H9 (cell line): ENCODE data around the gene UBAP1. TPM values are rescaled to one million over a fixed set of nuclear protein-coding genes. Genes with fewer than 3 reads are reported as not detected.
"Not testable (repeated sequence)": the region's sequence is repeated elsewhere in the genome, so short reads cannot be mapped to it uniquely, and the experiment has no call there.

Experiments
- DNase-seq: peaks from one replicate; pipeline ENCODE4 v3.0.0-alpha.2; 2017
- H2AFZ ChIP-seq: one replicate; pipeline ENCODE4 v1.6.1; 2013; ENCODE audit warnings: mild to moderate bottlenecking, low read length, control low read depth, moderate library complexity
- H2AK5ac ChIP-seq: 2 replicates; pipeline ENCODE4 v1.6.1; 2013; ENCODE audit warnings: low read length, control low read depth, mixed read lengths; ENCODE audit not compliant: insufficient read length
- H2BK120ac ChIP-seq: one replicate; pipeline ENCODE4 v1.6.1; 2013; ENCODE audit warnings: low read depth, mild to moderate bottlenecking, low read length, control low read depth, inconsistent platforms; ENCODE audit not compliant: poor library complexity, severe bottlenecking
- H2BK12ac ChIP-seq: 2 replicates; pipeline ENCODE4 v1.6.1; 2013; ENCODE audit warnings: low read length, control low read depth, mixed read lengths, low read depth; ENCODE audit not compliant: insufficient read length
- H2BK15ac ChIP-seq: 2 replicates; pipeline ENCODE4 v1.6.1; 2013; ENCODE audit warnings: low read depth, low read length, control low read depth
- H2BK20ac ChIP-seq: one replicate; pipeline ENCODE4 v1.6.1; 2013; ENCODE audit warnings: low read depth, mild to moderate bottlenecking, low read length, control low read depth, inconsistent platforms; ENCODE audit not compliant: poor library complexity, severe bottlenecking
- H2BK5ac ChIP-seq: 2 replicates; pipeline ENCODE4 v1.6.1; 2013; ENCODE audit warnings: low read length, control low read depth, mixed read lengths; ENCODE audit not compliant: insufficient read length
- H3K14ac ChIP-seq: 2 replicates; pipeline ENCODE4 v1.6.1; 2013; ENCODE audit warnings: low read length, control low read depth; ENCODE audit not compliant: insufficient read depth
- H3K18ac ChIP-seq: 2 replicates; pipeline ENCODE4 v1.6.1; 2013; ENCODE audit warnings: low read depth, mild to moderate bottlenecking, mixed read lengths, low read length, control low read depth; ENCODE audit not compliant: insufficient read length
- H3K23ac ChIP-seq: 2 replicates; pipeline ENCODE4 v1.6.1; 2013; ENCODE audit warnings: low read length, control low read depth, mixed read lengths, low read depth; ENCODE audit not compliant: insufficient read length
- H3K23me2 ChIP-seq: 2 replicates; pipeline ENCODE4 v1.6.1; 2013; ENCODE audit warnings: low read depth, mild to moderate bottlenecking, mixed read lengths, low read length, control low read depth; ENCODE audit not compliant: insufficient read length, poor library complexity, severe bottlenecking
- H3K27ac ChIP-seq: 2 replicates; pipeline ENCODE4 v1.5.1; 2013; ENCODE audit warnings: low read length, control low read depth, mixed read lengths, low read depth; ENCODE audit not compliant: insufficient read length
- H3K27me3 ChIP-seq: 2 replicates; pipeline ENCODE4 v1.6.1; 2013; ENCODE audit warnings: low read length, control low read depth, inconsistent platforms; ENCODE audit not compliant: insufficient read depth
- H3K4ac ChIP-seq: 2 replicates; pipeline ENCODE4 v1.6.1; 2013; ENCODE audit warnings: low read depth, mild to moderate bottlenecking, control low read depth, inconsistent platforms, low read length, moderate library complexity
- H3K4me1 ChIP-seq: 2 replicates; pipeline ENCODE4 v1.6.1; 2013; ENCODE audit warnings: low read length, control low read depth, inconsistent platforms; ENCODE audit not compliant: insufficient read depth
- H3K4me2 ChIP-seq: 2 replicates; pipeline ENCODE4 v1.6.1; 2013; ENCODE audit warnings: low read length, control low read depth, mixed read lengths; ENCODE audit not compliant: insufficient read length, insufficient read depth
- H3K56ac ChIP-seq: 2 replicates; pipeline ENCODE4 v1.6.1; 2013; ENCODE audit warnings: low read depth, mild to moderate bottlenecking, mixed read lengths, low read length, control low read depth; ENCODE audit not compliant: insufficient read length
- H3K79me1 ChIP-seq: 2 replicates; pipeline ENCODE4 v1.6.1; 2013; ENCODE audit warnings: low read depth, mild to moderate bottlenecking, moderate library complexity, low read length, control low read depth, inconsistent platforms; ENCODE audit not compliant: insufficient read depth, poor library complexity, severe bottlenecking
- H3K79me2 ChIP-seq: 2 replicates; pipeline ENCODE4 v1.6.1; 2013; ENCODE audit warnings: low read length, control low read depth, inconsistent platforms; ENCODE audit not compliant: insufficient read depth
- H3K9ac ChIP-seq: 2 replicates; pipeline ENCODE4 v1.6.1; 2013; ENCODE audit warnings: low read length, control low read depth, mixed read lengths; ENCODE audit not compliant: insufficient read length; ENCODE audit errors: extremely low read depth
- H3K9me3 ChIP-seq: one replicate; pipeline ENCODE4 v1.6.1; 2013; ENCODE audit warnings: low read depth, low read length, inconsistent platforms; ENCODE audit not compliant: control insufficient read depth
- H3T11ph ChIP-seq: one replicate; pipeline ENCODE4 v1.6.1; 2013; ENCODE audit warnings: mild to moderate bottlenecking, low read length, control low read depth, inconsistent platforms
- H4K20me1 ChIP-seq: one replicate; pipeline ENCODE4 v1.6.1; 2013; ENCODE audit not compliant: control insufficient read depth, insufficient read length, insufficient read depth
- H4K5ac ChIP-seq: 2 replicates; pipeline ENCODE4 v1.6.1; 2013; ENCODE audit warnings: low read depth, mild to moderate bottlenecking, mixed read lengths, low read length, control low read depth; ENCODE audit not compliant: insufficient read length
- H4K8ac ChIP-seq: replicated peaks from 2 replicates; pipeline ENCODE4 v1.6.1; 2013; ENCODE audit warnings: low read length, control low read depth, mixed read lengths, low read depth; ENCODE audit not compliant: insufficient read length
- H4K91ac ChIP-seq: 2 replicates; pipeline ENCODE4 v1.6.1; 2013; ENCODE audit warnings: low read depth, mild to moderate bottlenecking, moderate library complexity, mixed read lengths, low read length, control low read depth; ENCODE audit not compliant: insufficient read length
- H3K27ac Mint-ChIP-seq, 3 experiments: 2 replicates in 2 of 3; 3 replicates in 1 of 3; pipeline ENCODE4 v1.8.0; 2020 to 2021; ENCODE audit warnings: mixed read lengths in 3 of 3, mild to moderate bottlenecking in 1 of 3, moderate library complexity in 1 of 3
- H3K27me3 Mint-ChIP-seq: 2 replicates; pipeline ENCODE4 v1.8.0; 2021; ENCODE audit warnings: low read depth, mild to moderate bottlenecking, moderate library complexity, mixed read lengths
- H3K36me3 Mint-ChIP-seq, 3 experiments: 2 replicates in 2 of 3; 3 replicates in 1 of 3; pipeline ENCODE4 v1.8.0; 2020 to 2021; ENCODE audit warnings: low read depth in 3 of 3, mixed read lengths in 3 of 3; ENCODE audit not compliant: insufficient read depth in 1 of 3
- H3K4me1 Mint-ChIP-seq, 2 experiments: 2 replicates each; pipeline ENCODE4 v1.8.0; 2020; ENCODE audit warnings: mixed read lengths in 2 of 2
- H3K4me3 Mint-ChIP-seq, 2 experiments: 2 replicates in 1 of 2; 3 replicates in 1 of 2; pipeline ENCODE4 v1.8.0; 2020 to 2021; ENCODE audit warnings: mild to moderate bottlenecking in 2 of 2, mixed read lengths in 2 of 2, moderate library complexity in 1 of 2
- H3K9me3 Mint-ChIP-seq, 2 experiments: 2 replicates in 1 of 2; 3 replicates in 1 of 2; pipeline ENCODE4 v1.8.0; 2020; ENCODE audit warnings: mild to moderate bottlenecking in 2 of 2, mixed read lengths in 2 of 2, moderate library complexity in 1 of 2
- WGBS: extraction: QIAGEN DNeasy Blood & Tissue Kit; methylation state at CpG from one replicate; pipeline ENCODE4 v1.1.7; 2013; ENCODE audit warnings: missing lambda C conversion rate, low lambda C conversion rate, mixed read lengths; ENCODE audit not compliant: insufficient read length; ENCODE audit errors: extremely low coverage; 5-methylcytosine and 5-hydroxymethylcytosine counted together
- total RNA-seq: library from RNA; stranded (reverse); gene quantifications from 2 replicates; pipeline ENCODE4 v1.2.1, GENCODE V29; 2021
- TF ChIP-seq, protein P1 (sequence below): fragments of 200-600 bp; sonication (generic); conservative IDR thresholded peaks from 3 replicates; pipeline ENCODE4 v1.8.0; 2021; ENCODE audit warnings: antibody characterized with exemption, mild to moderate bottlenecking

The UBAP1 gene
- total RNA-seq, 1 experiment from 2014 or later: 32.6 TPM

DNA sequence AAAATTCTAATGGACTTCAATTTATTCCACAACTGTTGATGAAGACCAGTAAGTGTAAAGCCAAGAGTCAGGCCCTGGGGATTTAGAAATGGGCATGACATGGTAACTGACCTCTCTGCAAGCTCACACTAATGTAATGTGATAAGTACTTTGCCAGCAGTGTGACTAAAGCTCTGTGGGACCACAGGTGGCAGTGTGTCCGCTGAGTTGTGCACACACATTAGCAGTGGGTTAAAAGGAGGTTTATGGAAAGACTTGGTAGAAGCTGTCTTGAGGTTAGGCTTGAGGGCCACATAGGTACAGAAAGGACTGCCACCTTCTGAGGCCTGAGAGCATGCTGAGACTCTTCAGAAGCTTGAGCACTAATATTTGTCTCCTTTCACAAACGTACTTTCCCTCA is 67.6 kb downstream of the UBAP1 start:
- peaks cover 4% of the 10 kb centered on the region for H3K79me1 ChIP-seq
- H2BK15ac ChIP-seq: no peak overlapping the region
- no peak overlapping the region for H3K4me2 ChIP-seq
- no peak overlapping the region for H3K14ac ChIP-seq
- Mint-ChIP-seq H3K4me3 (no peak overlapping the region), H3K36me3 (peaks cover 10 to 66% (median 46%) of the 10 kb centered on the region in 3 experiments; a peak in 6 of 7 replicates), H3K9me3 (no peaks in the 10 kb centered on the region), H3K27ac (no peak overlapping the region), H3K27me3 (no peaks in the 10 kb centered on the region), H3K4me1 (no peaks in the 10 kb centered on the region)
- no peak overlapping the region for H3K18ac ChIP-seq
- H3K9me3 ChIP-seq: no peaks in the 10 kb centered on the region
- H3K4ac ChIP-seq: no peak overlapping the region
- no peak overlapping the region for H3K56ac ChIP-seq
- no peak overlapping the region for H4K5ac ChIP-seq
- 0 out of 2 replicates have a peak, but pooled peaks cover 2% of the 10 kb centered on the region for H3K79me2 ChIP-seq
- no peak overlapping the region for H3T11ph ChIP-seq
- no peaks in the 10 kb centered on the region for H3K27me3 ChIP-seq
- TF ChIP-seq, protein P1, sequence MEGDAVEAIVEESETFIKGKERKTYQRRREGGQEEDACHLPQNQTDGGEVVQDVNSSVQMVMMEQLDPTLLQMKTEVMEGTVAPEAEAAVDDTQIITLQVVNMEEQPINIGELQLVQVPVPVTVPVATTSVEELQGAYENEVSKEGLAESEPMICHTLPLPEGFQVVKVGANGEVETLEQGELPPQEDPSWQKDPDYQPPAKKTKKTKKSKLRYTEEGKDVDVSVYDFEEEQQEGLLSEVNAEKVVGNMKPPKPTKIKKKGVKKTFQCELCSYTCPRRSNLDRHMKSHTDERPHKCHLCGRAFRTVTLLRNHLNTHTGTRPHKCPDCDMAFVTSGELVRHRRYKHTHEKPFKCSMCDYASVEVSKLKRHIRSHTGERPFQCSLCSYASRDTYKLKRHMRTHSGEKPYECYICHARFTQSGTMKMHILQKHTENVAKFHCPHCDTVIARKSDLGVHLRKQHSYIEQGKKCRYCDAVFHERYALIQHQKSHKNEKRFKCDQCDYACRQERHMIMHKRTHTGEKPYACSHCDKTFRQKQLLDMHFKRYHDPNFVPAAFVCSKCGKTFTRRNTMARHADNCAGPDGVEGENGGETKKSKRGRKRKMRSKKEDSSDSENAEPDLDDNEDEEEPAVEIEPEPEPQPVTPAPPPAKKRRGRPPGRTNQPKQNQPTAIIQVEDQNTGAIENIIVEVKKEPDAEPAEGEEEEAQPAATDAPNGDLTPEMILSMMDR: no peak
- WGBS: no CpG with 5 or more reads among the region's 2 CpGs
- H3K9ac ChIP-seq: no peak overlapping the region
- no peak overlapping the region for H4K8ac ChIP-seq
- H3K4me1 ChIP-seq: no peaks in the 10 kb centered on the region
- H3K23ac ChIP-seq: no peak overlapping the region
- H3K23me2 ChIP-seq: no peaks in the 10 kb centered on the region
- no peak overlapping the region for H2BK5ac ChIP-seq
- H4K20me1 ChIP-seq: no peaks in the 10 kb centered on the region
- no peak overlapping the region for H4K91ac ChIP-seq
- no peak for DNase-seq
- H2AK5ac ChIP-seq: no peak overlapping the region
- no peak overlapping the region for H2BK12ac ChIP-seq
- no peak overlapping the region for H3K27ac ChIP-seq
- H2BK20ac ChIP-seq: no peak overlapping the region
- no peak overlapping the region for H2AFZ ChIP-seq
- H2BK120ac ChIP-seq: no peak overlapping the region

DNA sequence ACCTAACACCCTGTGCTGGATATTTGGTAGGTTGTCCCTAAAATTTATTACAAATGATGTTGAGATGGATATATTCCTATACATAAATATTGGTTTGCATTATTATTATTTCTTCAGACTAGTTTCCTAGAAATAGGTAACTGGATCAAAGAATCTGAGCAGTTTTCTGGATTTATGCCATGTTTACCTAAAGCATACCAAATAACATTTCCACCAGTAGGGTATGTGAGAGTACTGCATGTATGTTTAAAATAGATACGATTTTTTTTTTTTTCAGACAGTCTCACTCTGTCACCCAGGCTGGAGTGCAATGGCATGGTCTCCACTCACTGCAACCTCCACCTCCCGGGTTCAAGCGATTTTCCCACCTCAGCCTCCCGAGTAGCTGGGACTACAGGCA is 68.9 kb downstream of the UBAP1 start:
- H3K27ac ChIP-seq, H3K4me1 Mint-ChIP-seq, H3K27me3 ChIP-seq, H4K91ac ChIP-seq, H3K9me3 Mint-ChIP-seq, H3K14ac ChIP-seq, H3K9ac ChIP-seq, H3K4ac ChIP-seq, H4K20me1 ChIP-seq, H3K9me3 ChIP-seq, DNase-seq, H3K18ac ChIP-seq, H3K4me2 ChIP-seq, H3K4me1 ChIP-seq, H4K5ac ChIP-seq, H2BK20ac ChIP-seq, H3K23me2 ChIP-seq, H3K79me1 ChIP-seq, H2BK120ac ChIP-seq, H2AFZ ChIP-seq, H3K27ac Mint-ChIP-seq, H3K56ac ChIP-seq, H2AK5ac ChIP-seq, H2BK5ac ChIP-seq, H2BK15ac ChIP-seq, H3K4me3 Mint-ChIP-seq, H2BK12ac ChIP-seq, H3K79me2 ChIP-seq, H4K8ac ChIP-seq, H3K23ac ChIP-seq, H3K27me3 Mint-ChIP-seq, H3T11ph ChIP-seq: not testable (repeated sequence)
- H3K36me3 Mint-ChIP-seq: peaks cover 10 to 53% (median 42%) of the 10 kb centered on the region in 3 experiments; a peak in 6 of 7 replicates
- WGBS: no CpG with 5 or more reads among the region's 4 CpGs
